HG03097 (cell line): ENCODE measurements around the gene SLC25A30.
A peak's percentile ranks its signal among the peaks of the same experiment; 100 is the strongest.
"Not testable (repeated sequence)": the region's sequence is repeated elsewhere in the genome, so short reads cannot be mapped to it uniquely, and the experiment has no call there.

Experiments
- ATAC-seq: cut with Tn5 transposase; IDR thresholded peaks from one replicate; pipeline ENCODE4 v1.9.1; 2021; ENCODE audit not compliant: unreplicated experiment, low FRiP score

SLC25A30 gene

GRCh38 chr13:45370922-45371406 lies 47.2 kb downstream of the SLC25A30 start:
- no peak for ATAC-seq

GRCh38 chr13:45369116-45369515 lies 49.1 kb downstream of the SLC25A30 start:
- ATAC-seq: no peak

GRCh38 chr13:45368571-45368970 lies 49.6 kb downstream of the SLC25A30 start:
- ATAC-seq: no peak

- ATAC-seq: no peak
Measured at GRCh38 chr13:45368005-45368404, 50.2 kb downstream of the SLC25A30 start.

- ATAC-seq: peak; percentile 82
Measured at GRCh38 chr13:45367358-45367757, 50.8 kb downstream of the SLC25A30 start.

GRCh38 chr13:45365558-45365885 lies 52.7 kb downstream of the SLC25A30 start:
- no peak for ATAC-seq

GRCh38 chr13:45364876-45365557 lies 53.2 kb downstream of the SLC25A30 start:
- ATAC-seq: no peak

GRCh38 chr13:45362939-45363338 lies 55.2 kb downstream of the SLC25A30 start:
- no peak for ATAC-seq

- ATAC-seq: no peak
Measured at GRCh38 chr13:45361596-45362206, 56.5 kb downstream of the SLC25A30 start.

- no peak for ATAC-seq
Measured at GRCh38 chr13:45356966-45357672, 61.1 kb downstream of the SLC25A30 start.

GRCh38 chr13:45353895-45354294 lies 64.3 kb downstream of the SLC25A30 start:
- ATAC-seq: no peak

GRCh38 chr13:45352031-45352430 lies 66.1 kb downstream of the SLC25A30 start:
- no peak for ATAC-seq

- no peak for ATAC-seq
Measured at GRCh38 chr13:45350152-45350551, 68.0 kb downstream of the SLC25A30 start.

- ATAC-seq: no peak
Measured at GRCh38 chr13:45349438-45349837, 68.7 kb downstream of the SLC25A30 start.

- not testable (repeated sequence) for ATAC-seq
Measured at GRCh38 chr13:45344064-45344463, 74.1 kb downstream of the SLC25A30 start.
